HEK293T (cell line): Measurements from ENCODE around the gene SUCLG2.

Source experiments
- ARNT ChIP-seq: fragments of 450-650 bp; IDR thresholded peaks from 2 replicates; pipeline ENCODE4 v1.6.1; 2017; ENCODE audit warnings: mild to moderate bottlenecking
- BHLHE40 ChIP-seq: fragments of 450-650 bp; IDR thresholded peaks from 2 replicates; pipeline ENCODE4 v1.6.1; 2016; ENCODE audit warnings: mild to moderate bottlenecking, moderate library complexity, borderline replicate concordance
- CTBP1 ChIP-seq: fragments of 450-650 bp; IDR thresholded peaks from 2 replicates; pipeline ENCODE4 v1.6.1; 2016; ENCODE audit warnings: borderline replicate concordance
- ELF4 ChIP-seq: fragments of 450-650 bp; IDR thresholded peaks from 2 replicates; pipeline ENCODE4 v1.6.1; 2017; ENCODE audit warnings: antibody characterized with exemption
- FOXA1 ChIP-seq: fragments of 450-650 bp; IDR thresholded peaks from 2 replicates; pipeline ENCODE4 v1.6.1; 2016; ENCODE audit warnings: mild to moderate bottlenecking
- FOXK2 ChIP-seq: fragments of 450-650 bp; IDR thresholded peaks from 2 replicates; pipeline ENCODE4 v1.6.1; 2016; ENCODE audit warnings: mild to moderate bottlenecking
- FOXM1 ChIP-seq: fragments of 450-650 bp; IDR thresholded peaks from 2 replicates; pipeline ENCODE4 v1.6.1; 2017; ENCODE audit warnings: mild to moderate bottlenecking, borderline replicate concordance
- HDGF ChIP-seq: fragments of 450-650 bp; IDR thresholded peaks from 2 replicates; pipeline ENCODE4 v1.6.1; 2017; ENCODE audit warnings: antibody characterized with exemption, borderline replicate concordance
- L3MBTL2 ChIP-seq: fragments of 450-650 bp; conservative IDR thresholded peaks from 2 replicates; pipeline ENCODE4 v1.6.1; 2016; ENCODE audit warnings: mild to moderate bottlenecking
- NFRKB ChIP-seq: fragments of 450-650 bp; IDR thresholded peaks from 2 replicates; pipeline ENCODE4 v1.6.1; 2016; ENCODE audit warnings: mild to moderate bottlenecking, moderate library complexity
- SP1 ChIP-seq: fragments of 450-650 bp; IDR thresholded peaks from 2 replicates; pipeline ENCODE4 v1.6.1; 2017
- SUZ12 ChIP-seq: fragments of 450-650 bp; IDR thresholded peaks from 2 replicates; pipeline ENCODE4 v1.6.1; 2016; ENCODE audit warnings: mild to moderate bottlenecking
- ZNF384 ChIP-seq: fragments of 450-650 bp; IDR thresholded peaks from 2 replicates; pipeline ENCODE4 v1.6.1; 2016

DNA sequence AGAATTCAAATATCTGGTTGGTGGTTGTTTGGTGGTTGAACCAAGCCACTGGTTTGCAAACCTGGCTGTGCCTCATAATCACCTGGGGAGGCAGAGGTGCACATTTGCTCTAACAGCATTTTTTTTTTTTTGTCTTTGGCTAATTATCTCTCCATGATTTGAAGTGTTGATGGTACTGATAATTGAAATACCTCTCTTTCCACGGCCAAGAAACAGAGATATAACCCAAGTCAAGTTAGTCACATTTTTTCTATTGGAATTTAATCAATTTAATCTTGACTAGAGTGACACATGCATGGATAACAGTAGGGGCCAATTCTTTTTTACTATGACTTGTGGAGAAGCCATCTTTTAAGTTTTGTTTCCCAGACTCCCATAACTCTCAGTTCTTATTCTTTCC lies 37.5 kb upstream of the SUCLG2 start:
- TF ChIP-seq FOXM1 (no peak), NFRKB (no peak), ELF4 (no peak), FOXK2 (no peak), L3MBTL2 (no peak), ARNT (no peak), BHLHE40 (no peak), FOXA1 (no peak), ZNF384 (no peak), SUZ12 (no peak), CTBP1 (no peak), HDGF (no peak), SP1 (no peak)
